MG63 (cell line): ENCODE data around the gene GNG7. TPM values are rescaled to one million over a fixed set of nuclear protein-coding genes. Genes with fewer than 3 reads are reported as not detected.
"Not testable (repeated sequence)": the region's sequence is repeated elsewhere in the genome, so short reads cannot be mapped to it uniquely, and the experiment has no call there.

Source experiments
- DNase-seq: peaks from one replicate; pipeline ENCODE4 v3.0.0-alpha.2; 2020
- H3K27me3 ChIP-seq: fragments of 250-450 bp; sonication (Bioruptor Pico); 2 replicates; pipeline ENCODE4 v1.5.1; 2020; ENCODE audit warnings: mild to moderate bottlenecking, moderate library complexity
- H3K36me3 ChIP-seq: fragments of 250-450 bp; sonication (Bioruptor Pico); 2 replicates; pipeline ENCODE4 v1.5.1; 2020; ENCODE audit warnings: mild to moderate bottlenecking, moderate library complexity
- H3K4me3 ChIP-seq: fragments of 250-450 bp; sonication (Bioruptor Pico); 2 replicates; pipeline ENCODE4 v1.5.1; 2020; ENCODE audit warnings: mild to moderate bottlenecking, moderate library complexity
- H3K9me3 ChIP-seq: fragments of 250-450 bp; sonication (Bioruptor Pico); 2 replicates; pipeline ENCODE4 v1.5.1; 2020; ENCODE audit warnings: mild to moderate bottlenecking, moderate library complexity
- total RNA-seq: library from RNA; depleted of rRNA; stranded (reverse); fragments of >200 nt; shearing (Covaris generic); gene quantifications from 2 replicates; pipeline ENCODE4 v1.2.3, GENCODE V29; 2014; ENCODE audit warnings: low replicate concordance

GNG7 gene
- total RNA-seq, 1 experiment from 2014 or later, result 0.20 TPM

DNA sequence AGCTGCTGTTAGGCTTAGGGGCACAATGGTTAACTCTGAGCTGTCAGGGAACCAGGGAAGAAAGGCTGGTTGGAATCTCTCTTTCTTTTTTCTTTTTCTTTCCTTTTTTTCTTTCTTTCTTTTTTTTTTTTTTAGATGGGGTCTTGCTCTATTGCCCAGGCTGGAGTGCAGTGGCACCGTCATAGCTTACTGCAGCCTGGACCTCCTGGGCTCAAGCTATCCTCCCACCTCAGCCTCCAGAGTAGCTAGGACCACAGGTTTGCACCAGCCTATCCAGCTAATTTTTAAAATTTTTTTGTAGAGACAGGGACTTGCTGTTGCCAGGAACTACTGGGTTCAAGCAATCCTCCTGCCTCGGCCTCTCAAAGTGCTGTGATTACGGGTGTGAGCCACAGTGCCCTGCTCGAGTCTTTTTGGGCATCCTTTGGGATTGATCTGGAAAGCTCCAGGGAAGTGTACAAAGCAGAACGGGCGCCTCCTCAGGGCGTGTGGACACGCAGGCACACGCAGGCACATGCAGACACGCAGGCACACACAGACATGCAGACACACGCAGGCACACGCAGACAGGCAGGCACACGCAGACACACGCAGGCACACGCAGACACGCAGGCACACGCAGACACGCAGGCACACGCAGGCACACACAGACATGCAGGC lies 127.4 kb downstream of the GNG7 start:
- Histone ChIP-seq H3K9me3 (no peaks in the 10 kb centered on the region), H3K27me3 (no peaks in the 10 kb centered on the region), H3K4me3 (no peak overlapping the region), H3K36me3 (no peaks in the 10 kb centered on the region)
- DNase-seq, result no peak

DNA sequence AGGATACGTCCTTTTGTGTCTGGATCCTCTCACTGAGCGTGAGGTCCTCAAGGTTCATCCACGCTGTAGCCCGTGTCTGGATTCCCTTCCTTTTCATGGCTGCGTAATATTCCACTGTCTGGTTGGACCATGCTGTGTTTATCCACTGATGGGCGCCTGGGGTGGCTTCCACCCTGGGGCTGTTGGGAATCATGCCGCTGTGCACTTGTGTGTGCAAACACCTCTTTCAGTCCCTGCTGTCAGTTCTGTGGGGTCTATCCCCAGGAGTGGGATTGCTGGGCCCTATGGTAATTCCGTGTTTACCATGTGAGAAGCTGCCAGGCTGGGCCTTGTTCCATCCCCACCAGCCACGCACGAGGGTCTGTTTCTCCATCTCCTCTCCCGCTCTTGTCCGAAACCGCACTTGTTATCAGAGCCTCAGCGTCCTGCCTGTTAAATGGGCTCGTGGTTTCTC lies 128.0 kb downstream of the GNG7 start:
- no peaks in the 10 kb centered on the region for H3K9me3 ChIP-seq
- no peak for DNase-seq
- no peak overlapping the region for H3K4me3 ChIP-seq
- H3K36me3 ChIP-seq, result no peaks in the 10 kb centered on the region
- H3K27me3 ChIP-seq, result no peaks in the 10 kb centered on the region

- no peaks in the 10 kb centered on the region for H3K36me3 ChIP-seq
- DNase-seq, result no peak
- H3K27me3 ChIP-seq, result no peaks in the 10 kb centered on the region
- no peaks in the 10 kb centered on the region for H3K9me3 ChIP-seq
- H3K4me3 ChIP-seq, result no peak overlapping the region
Measured at GRCh38 chr19:2573916-2574315, 128.6 kb downstream of the GNG7 start.

GRCh38 chr19:2572152-2572551 lies 130.3 kb downstream of the GNG7 start:
- not testable (repeated sequence) for H3K36me3 ChIP-seq, DNase-seq, H3K9me3 ChIP-seq, H3K4me3 ChIP-seq, H3K27me3 ChIP-seq

DNA sequence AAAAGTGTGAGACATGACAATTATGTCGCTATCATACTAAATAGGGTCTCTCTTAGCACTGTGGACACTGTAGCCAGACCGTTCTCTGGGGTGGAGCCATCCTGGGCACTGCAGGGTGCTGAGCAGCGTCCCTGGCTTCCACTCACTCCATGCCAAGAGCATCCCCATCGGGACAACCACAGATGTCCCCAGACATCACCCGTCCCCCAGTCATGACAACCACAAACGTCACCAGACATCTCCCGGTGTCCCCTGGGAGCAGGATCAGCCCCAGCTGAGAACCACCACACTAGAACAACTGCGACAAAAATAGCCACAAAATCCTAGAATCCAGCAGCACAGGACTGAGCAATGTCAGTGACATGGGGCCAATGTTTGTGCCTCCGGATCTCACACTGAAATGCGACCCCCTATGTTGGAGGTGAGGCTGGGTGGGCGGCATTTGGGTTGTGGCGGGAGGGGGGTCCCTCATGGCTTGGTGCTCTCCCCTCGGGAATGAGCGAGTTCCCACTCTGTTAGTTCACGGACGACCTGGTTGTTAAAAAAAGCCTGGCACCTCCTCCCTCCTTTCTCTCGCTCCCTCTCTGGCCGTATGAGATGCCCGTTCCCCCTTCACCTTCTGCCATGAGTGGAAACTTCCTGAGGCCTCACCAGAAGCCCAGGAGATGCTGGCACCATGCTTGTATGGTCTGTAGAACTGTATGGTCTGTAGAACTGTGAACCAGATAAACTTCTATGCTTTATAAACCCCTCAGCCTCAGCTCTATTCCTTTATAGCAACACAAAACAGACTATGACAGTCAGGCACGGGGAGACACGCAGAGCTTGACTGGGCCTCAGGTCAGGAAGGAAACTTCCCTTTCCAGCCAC lies 132.7 kb downstream of the GNG7 start:
- no peaks in the 10 kb centered on the region for H3K36me3 ChIP-seq
- no peak overlapping the region for H3K4me3 ChIP-seq
- no peak for DNase-seq
- H3K9me3 ChIP-seq, result no peaks in the 10 kb centered on the region
- no peaks in the 10 kb centered on the region for H3K27me3 ChIP-seq

DNA sequence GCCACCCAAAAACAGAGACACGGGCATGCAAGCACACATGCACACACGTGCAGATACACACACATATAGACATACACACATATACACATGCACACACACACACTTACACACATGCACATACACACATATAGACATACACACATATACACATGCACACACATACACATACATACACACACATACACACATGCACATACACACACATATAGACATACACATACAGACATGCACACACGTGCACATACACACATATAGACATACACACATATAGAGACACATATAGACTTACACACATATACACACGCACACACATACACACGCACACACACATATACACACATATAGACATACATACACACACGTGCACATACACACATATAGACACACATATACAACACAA lies 134.5 kb downstream of the GNG7 start:
- Histone ChIP-seq H3K36me3 (no peaks in the 10 kb centered on the region), H3K9me3 (no peaks in the 10 kb centered on the region), H3K27me3 (no peaks in the 10 kb centered on the region), H3K4me3 (no peak overlapping the region)
- DNase-seq, result no peak

DNA sequence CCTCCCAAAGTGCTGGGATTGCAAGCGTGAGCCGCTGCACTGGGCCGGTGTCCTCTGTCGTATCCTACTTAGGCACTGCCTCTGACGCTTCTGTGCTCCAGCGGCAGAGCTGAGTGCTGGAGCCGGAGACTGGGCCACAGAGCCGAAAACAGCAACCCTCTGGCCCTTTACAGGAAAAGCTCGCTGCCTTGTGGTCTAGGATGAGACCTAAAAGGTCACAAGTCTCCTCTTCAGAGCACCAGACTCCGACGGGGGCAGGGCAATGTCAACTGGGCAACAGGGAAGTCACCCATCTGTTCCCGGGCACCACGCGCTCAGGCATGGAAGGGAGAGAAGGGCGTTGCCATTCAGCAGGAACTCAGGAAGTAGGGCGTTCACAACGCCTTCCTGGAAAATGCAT lies 134.9 kb downstream of the GNG7 start:
- H3K36me3 ChIP-seq, result no peaks in the 10 kb centered on the region
- no peak for DNase-seq
- H3K9me3 ChIP-seq, result no peaks in the 10 kb centered on the region

DNA sequence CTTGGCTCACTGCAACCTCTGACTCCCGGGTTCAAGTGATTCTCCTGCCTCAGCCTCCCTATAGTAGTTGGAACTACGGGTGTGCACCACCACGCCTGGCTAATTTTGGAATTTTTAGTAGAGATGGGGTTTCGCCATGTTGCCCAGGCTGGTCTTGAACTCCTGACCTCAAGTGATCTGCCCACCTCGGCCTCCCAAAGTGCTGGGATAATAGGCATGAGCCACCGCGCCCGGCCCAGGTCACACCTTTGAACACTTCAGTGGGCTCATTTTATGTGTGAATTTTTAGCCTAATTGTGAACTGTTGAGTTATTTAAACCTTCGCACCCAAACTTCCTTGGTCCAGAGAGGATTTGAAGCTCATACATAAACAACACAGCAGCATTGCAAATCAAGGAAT lies 138.9 kb downstream of the GNG7 start:
- H3K27me3 ChIP-seq, DNase-seq, H3K36me3 ChIP-seq, H3K9me3 ChIP-seq, H3K4me3 ChIP-seq: not testable (repeated sequence)

More for the DNA sequence above, 134.9 kb downstream of the GNG7 start:
- Histone ChIP-seq H3K27me3 (no peaks in the 10 kb centered on the region), H3K4me3 (no peak overlapping the region)

DNA sequence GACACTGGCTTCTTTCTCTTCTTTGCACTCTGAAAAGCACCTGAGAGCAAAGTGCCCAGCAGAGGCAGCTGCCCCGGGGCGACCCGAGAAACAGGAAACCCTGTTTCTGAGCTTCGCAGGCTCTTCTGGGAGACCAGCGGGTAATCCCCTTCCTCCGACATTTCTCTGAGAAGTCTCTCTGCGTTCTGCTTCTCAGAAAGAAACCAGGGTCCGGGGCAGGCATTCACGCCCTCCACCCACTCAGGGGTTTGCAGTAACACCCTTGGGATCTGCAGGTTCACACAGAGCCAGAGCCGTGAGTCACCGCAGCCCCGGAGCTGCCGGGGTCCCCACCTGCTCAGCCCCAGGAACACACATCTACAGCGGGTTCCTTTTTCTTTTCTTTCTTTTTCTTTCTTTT lies 140.6 kb downstream of the GNG7 start:
- Histone ChIP-seq H3K4me3 (no peak overlapping the region), H3K27me3 (no peaks in the 10 kb centered on the region), H3K9me3 (no peaks in the 10 kb centered on the region), H3K36me3 (no peaks in the 10 kb centered on the region)
- no peak for DNase-seq

DNA sequence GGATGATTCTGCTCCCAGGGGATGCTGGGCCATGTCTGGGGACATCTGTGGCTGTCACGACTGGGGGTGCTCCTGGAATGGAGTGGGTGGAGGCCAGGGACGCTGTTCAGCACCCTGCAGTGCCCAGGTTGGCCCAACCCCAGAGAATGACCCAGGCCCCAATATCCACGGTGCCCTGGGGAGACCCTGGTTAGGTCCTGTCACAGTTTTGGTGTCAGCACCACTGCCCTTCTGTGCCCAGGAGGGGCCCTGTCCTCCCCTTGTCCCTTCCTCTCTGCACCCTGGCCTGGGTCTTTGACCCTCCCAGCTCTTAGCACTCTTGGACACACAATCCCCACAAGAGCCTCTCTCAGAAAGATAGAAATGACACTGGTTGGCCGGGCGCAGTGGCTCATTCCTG lies 141.3 kb downstream of the GNG7 start:
- Histone ChIP-seq H3K36me3 (no peaks in the 10 kb centered on the region), H3K27me3 (no peaks in the 10 kb centered on the region), H3K9me3 (no peaks in the 10 kb centered on the region), H3K4me3 (no peak overlapping the region)
- DNase-seq, result no peak

- DNase-seq, result no peak
- H3K27me3 ChIP-seq, result no peaks in the 10 kb centered on the region
- no peaks in the 10 kb centered on the region for H3K36me3 ChIP-seq
- H3K4me3 ChIP-seq, result no peak overlapping the region
- H3K9me3 ChIP-seq, result no peaks in the 10 kb centered on the region
Measured at GRCh38 chr19:2560369-2560768, 142.1 kb downstream of the GNG7 start.

GRCh38 chr19:2558543-2558942 lies 144.0 kb downstream of the GNG7 start:
- Histone ChIP-seq H3K36me3 (no peaks in the 10 kb centered on the region), H3K9me3 (no peaks in the 10 kb centered on the region), H3K4me3 (no peak overlapping the region), H3K27me3 (no peaks in the 10 kb centered on the region)
- DNase-seq, result no peak

DNA sequence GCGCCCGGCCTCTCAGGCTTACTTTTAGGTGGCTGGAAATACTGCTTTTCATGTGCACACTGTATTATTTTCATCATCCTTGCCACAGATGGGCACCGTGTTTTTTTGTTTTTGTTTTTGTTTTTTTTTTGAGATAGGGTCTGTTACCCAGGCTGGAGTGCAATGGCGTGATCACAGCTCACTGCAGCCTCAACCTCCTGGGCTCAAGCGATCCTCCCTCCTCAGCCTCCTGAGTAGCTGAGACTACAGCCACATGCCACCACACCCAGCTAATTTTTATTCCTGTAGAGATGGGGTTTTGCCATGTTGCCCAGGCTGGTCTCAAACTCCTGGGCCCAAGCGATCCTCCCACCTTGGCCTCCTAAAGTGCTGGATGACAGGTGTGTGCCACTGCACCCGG lies 144.4 kb downstream of the GNG7 start:
- H3K9me3 ChIP-seq, H3K27me3 ChIP-seq, H3K4me3 ChIP-seq, DNase-seq, H3K36me3 ChIP-seq: not testable (repeated sequence)

DNA sequence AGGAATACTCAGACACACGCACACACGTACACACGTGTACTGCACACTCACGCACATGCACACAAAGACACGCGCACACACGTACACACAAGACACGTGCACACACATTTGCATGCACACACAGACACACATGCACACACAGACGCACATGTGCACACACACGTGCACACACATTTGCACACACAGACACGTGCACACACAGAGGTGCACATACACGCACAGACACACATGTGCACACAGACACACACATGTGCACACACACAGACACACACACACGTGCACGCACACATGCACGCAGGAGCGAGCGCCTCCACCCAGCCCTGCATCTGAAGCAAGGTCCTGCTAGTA lies 145.4 kb downstream of the GNG7 start:
- H3K27me3 ChIP-seq, result no peaks in the 10 kb centered on the region
- H3K36me3 ChIP-seq, result no peaks in the 10 kb centered on the region
- no peak overlapping the region for H3K4me3 ChIP-seq
- H3K9me3 ChIP-seq, result no peaks in the 10 kb centered on the region
- no peak for DNase-seq

- DNase-seq, result no peak
- Histone ChIP-seq H3K4me3 (no peak overlapping the region), H3K9me3 (no peaks in the 10 kb centered on the region), H3K36me3 (no peaks in the 10 kb centered on the region), H3K27me3 (no peaks in the 10 kb centered on the region)
Measured at GRCh38 chr19:2556221-2557092, 146.0 kb downstream of the GNG7 start.

DNA sequence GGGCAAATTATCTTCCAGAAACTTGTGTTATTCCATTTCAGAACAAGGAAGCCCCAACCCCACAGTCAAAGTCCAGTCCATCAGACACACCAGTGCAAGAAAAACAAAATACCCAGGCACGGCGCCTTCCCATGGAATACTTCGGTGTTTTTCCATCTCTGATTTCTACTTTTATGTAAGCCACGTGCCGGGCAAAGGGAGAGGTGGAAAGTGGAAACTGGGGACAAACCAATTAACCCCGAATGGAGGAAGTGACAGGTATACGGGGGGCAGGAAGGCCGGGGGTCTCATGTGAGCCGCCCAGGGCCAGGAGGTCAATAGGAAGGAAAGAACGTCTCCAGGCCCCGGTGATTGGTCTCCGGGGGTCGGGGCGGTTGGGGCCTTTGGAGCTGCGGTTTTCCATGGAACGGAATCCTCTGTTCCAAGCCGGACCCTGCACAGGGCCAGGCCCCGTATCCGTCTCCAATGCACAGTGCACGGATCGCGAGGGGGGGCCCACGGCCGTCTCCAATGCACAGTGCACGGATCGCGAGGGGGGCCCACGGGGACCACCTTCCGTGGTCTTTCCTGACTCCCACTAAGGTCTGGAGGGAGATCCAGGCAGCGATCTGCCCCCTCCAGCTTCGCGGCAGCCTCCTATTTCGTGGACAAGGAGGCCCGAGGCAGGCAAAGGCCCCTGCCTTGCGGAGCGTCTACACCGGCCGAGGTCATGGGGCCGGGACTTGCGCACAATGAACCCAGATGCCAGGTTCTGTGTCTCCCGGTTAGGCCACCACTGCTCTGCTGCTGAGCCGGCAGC lies 146.9 kb downstream of the GNG7 start:
- Histone ChIP-seq H3K9me3 (no peaks in the 10 kb centered on the region), H3K4me3 (no peak overlapping the region), H3K27me3 (no peaks in the 10 kb centered on the region), H3K36me3 (no peaks in the 10 kb centered on the region)
- DNase-seq, result no peak
